Measurements from ENCODE around the gene COIL. TPM values are rescaled to one million over a fixed set of nuclear protein-coding genes. Genes with fewer than 3 reads are reported as not detected.
A peak's percentile ranks its signal among the peaks of the same experiment; 100 is the strongest.

Gene COIL, protein sequence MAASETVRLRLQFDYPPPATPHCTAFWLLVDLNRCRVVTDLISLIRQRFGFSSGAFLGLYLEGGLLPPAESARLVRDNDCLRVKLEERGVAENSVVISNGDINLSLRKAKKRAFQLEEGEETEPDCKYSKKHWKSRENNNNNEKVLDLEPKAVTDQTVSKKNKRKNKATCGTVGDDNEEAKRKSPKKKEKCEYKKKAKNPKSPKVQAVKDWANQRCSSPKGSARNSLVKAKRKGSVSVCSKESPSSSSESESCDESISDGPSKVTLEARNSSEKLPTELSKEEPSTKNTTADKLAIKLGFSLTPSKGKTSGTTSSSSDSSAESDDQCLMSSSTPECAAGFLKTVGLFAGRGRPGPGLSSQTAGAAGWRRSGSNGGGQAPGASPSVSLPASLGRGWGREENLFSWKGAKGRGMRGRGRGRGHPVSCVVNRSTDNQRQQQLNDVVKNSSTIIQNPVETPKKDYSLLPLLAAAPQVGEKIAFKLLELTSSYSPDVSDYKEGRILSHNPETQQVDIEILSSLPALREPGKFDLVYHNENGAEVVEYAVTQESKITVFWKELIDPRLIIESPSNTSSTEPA
- 12.4 TPM for total RNA-seq (2013)
- polyA plus RNA-seq (1 to 10 TPM; 3.0 to 6.6 (median 5.3) TPM), polyA minus RNA-seq (3.5 and 5.2 TPM in 2 replicates), total RNA-seq (7.1 to 25.3 (median 15.5) reads per million in 11 experiments)

DNA sequence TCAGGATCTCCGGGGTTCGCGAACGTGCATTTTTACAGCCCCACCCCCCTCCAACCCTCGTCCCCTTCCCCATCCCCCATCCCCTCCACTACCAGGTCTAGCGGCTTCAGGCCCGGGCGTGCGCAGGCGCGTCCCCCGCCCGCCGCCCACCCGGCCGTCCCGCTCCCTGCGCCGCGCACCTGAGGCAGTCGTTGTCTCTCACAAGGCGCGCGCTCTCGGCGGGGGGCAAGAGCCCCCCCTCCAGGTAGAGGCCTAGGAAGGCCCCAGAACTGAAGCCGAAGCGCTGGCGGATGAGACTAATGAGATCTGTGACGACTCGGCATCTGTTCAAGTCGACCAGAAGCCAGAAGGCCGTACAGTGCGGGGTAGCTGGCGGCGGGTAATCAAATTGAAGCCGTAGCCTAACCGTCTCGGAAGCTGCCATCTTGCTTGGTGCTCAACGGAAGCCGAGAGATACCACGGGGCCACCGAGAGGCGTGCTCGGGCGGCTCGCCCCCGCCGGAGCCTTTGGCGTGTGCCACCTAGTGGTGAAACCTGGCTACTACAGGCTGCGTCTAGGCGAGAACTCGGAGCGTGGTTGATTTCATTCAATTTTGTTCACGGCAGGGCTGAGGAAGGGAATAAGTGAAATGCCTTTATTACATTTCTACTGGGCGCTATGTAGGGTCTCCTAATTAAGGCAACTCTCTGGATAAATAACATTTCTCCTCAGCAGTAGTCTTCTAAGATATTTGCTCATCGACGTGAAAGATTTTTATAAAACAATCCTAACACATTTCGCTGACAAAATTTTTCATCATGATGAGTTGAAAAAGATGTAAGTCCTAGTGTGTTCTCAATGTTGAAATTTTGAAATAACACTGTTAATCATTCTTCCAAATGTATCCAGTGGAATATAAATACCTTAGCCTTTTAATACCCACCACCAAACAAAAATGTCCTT lies at the start of gene COIL:
Gene COIL (minus strand): TSS at position 455 of the 943 bp plus-strand sequence. CDS start 31 bp downstream, at position 424.
- no peaks in the 10 kb centered on the region for H3K36me3 ChIP-seq (replicated peaks in 1 of 2; ENCODE audit: control insufficient read depth in 1 of 2, insufficient read depth in 2 of 2, low read length in 2 of 2)
- Mint-ChIP-seq H3K4me3 (peak within 1 kb of the TSS; percentile 77 to 84), H3K27me3 (ENCODE audit: low read depth in 3 of 3) (peaks cover 0 to 2% (median 1%) of the 10 kb centered on the region in 3 donors), H3K27ac (peak within 1 kb of the TSS; percentile 70 to 92 (median 88)), H3K4me1 (peaks cover 12% of the 10 kb centered on the region), H3K9me3 (peaks cover 0 to 2% (median 0%) of the 10 kb centered on the region in 7 donors), H3K36me3 (peaks cover 2 to 5% of the 10 kb centered on the region in 2 donors)
- H3K79me2 ChIP-seq (ENCODE audit: insufficient read depth, low read length) = peaks cover 47% of the 10 kb centered on the region
- H2AFZ ChIP-seq (ENCODE audit: insufficient read depth, low read depth, low read length, poor library complexity, severe bottlenecking) = peak within 1 kb of the TSS; percentile 98
- intact Hi-C loops (cut with micrococcal nuclease) = loop anchor here in 1 of 2 donors (5.0 kb wide), 1 partner anchor 144 kb away; no protein-coding TSS in a partner anchor
- TF ChIP-seq, protein P1, sequence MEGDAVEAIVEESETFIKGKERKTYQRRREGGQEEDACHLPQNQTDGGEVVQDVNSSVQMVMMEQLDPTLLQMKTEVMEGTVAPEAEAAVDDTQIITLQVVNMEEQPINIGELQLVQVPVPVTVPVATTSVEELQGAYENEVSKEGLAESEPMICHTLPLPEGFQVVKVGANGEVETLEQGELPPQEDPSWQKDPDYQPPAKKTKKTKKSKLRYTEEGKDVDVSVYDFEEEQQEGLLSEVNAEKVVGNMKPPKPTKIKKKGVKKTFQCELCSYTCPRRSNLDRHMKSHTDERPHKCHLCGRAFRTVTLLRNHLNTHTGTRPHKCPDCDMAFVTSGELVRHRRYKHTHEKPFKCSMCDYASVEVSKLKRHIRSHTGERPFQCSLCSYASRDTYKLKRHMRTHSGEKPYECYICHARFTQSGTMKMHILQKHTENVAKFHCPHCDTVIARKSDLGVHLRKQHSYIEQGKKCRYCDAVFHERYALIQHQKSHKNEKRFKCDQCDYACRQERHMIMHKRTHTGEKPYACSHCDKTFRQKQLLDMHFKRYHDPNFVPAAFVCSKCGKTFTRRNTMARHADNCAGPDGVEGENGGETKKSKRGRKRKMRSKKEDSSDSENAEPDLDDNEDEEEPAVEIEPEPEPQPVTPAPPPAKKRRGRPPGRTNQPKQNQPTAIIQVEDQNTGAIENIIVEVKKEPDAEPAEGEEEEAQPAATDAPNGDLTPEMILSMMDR (IDR thresholded peaks at IDR 0.05) = peak; percentile 99
- WGBS (ENCODE audit: insufficient coverage) = 0% methylated on average over 44 of the region's 59 CpGs
- peak within 1 kb of the TSS; percentile 81 to 98 (median 96) for H3K4me3 ChIP-seq (replicated peaks in 1 of 3; ENCODE audit: low read depth in 2 of 3, low read length in 3 of 3)
- peak within 1 kb of the TSS; percentile 91 for H3K9ac ChIP-seq (ENCODE audit: insufficient read depth, low read length, poor library complexity, severe bottlenecking)
- peak within 1 kb of the TSS; percentile 70 to 95 for H3K27ac ChIP-seq (ENCODE audit: low read depth in 1 of 2, low read length in 2 of 2)
- peak; percentile 85 to 90 (median 86) for DNase-seq
- H3K4me1 ChIP-seq (ENCODE audit: control insufficient read depth in 1 of 2, insufficient read depth in 2 of 2, low read length in 2 of 2) = peaks cover 10% of the 10 kb centered on the region in 2 donors
- peaks cover 7% of the 10 kb centered on the region for H4K20me1 ChIP-seq (ENCODE audit: insufficient read depth, low read length)
- no peaks in the 10 kb centered on the region for H3K27me3 ChIP-seq (ENCODE audit: control insufficient read depth in 2 of 2, insufficient read depth in 2 of 2, low read length in 2 of 2)
- H3K4me2 ChIP-seq (replicated peaks; ENCODE audit: extremely low read depth, low read length, poor library complexity, severe bottlenecking) = peak within 1 kb of the TSS; percentile 82
- no peaks in the 10 kb centered on the region for H3K9me3 ChIP-seq (replicated peaks in 1 of 2; ENCODE audit: control insufficient read depth in 1 of 2, insufficient read depth in 1 of 2, low read length in 2 of 2)
